Liver (tissue), 9 donors: ENCODE results near the gene EXOC6B. TPM values are rescaled to one million over a fixed set of nuclear protein-coding genes. Genes with fewer than 3 reads are reported as not detected.

Experiments
- DNase-seq: peaks from one replicate; pipeline ENCODE4 v3.0.0-alpha.2; 2017; ENCODE audit warnings: low spot score
- H3K27ac ChIP-seq, 2 donors: one replicate each; pipeline ENCODE4 v1.7.0; 2013; ENCODE audit warnings: inconsistent platforms in 2 of 2, low read length in 2 of 2, control low read depth in 1 of 2, low read depth in 1 of 2, mild to moderate bottlenecking in 1 of 2
- H3K27me3 ChIP-seq, 4 donors: one replicate each; pipeline versions ENCODE4 v1.6.1 to v1.7.0; 2013; ENCODE audit warnings: low read length in 3 of 4, inconsistent platforms in 1 of 4, mild to moderate bottlenecking in 1 of 4, moderate library complexity in 1 of 4; ENCODE audit not compliant: control insufficient read depth in 4 of 4, insufficient read depth in 4 of 4
- H3K36me3 ChIP-seq, 4 donors: one replicate each; pipeline versions ENCODE4 v1.6.1 to v1.7.0; 2013; ENCODE audit warnings: low read length in 3 of 4, mild to moderate bottlenecking in 3 of 4, low read depth in 1 of 4, moderate library complexity in 1 of 4; ENCODE audit not compliant: control insufficient read depth in 4 of 4, insufficient read depth in 3 of 4
- H3K4me1 ChIP-seq, 4 donors: one replicate each; pipeline versions ENCODE4 v1.6.1 to v1.7.0; 2013; ENCODE audit warnings: low read length in 3 of 4, mild to moderate bottlenecking in 3 of 4, moderate library complexity in 1 of 4; ENCODE audit not compliant: control insufficient read depth in 4 of 4, insufficient read depth in 4 of 4
- H3K4me3 ChIP-seq, 3 donors: one replicate each; pipeline versions ENCODE4 v1.6.1 to v1.7.0; 2013; ENCODE audit warnings: low read length in 3 of 3, control low read depth in 1 of 3, low read depth in 1 of 3, mild to moderate bottlenecking in 1 of 3
- H3K9ac ChIP-seq, 2 donors: one replicate each; pipeline ENCODE4 v1.7.0; 2013; ENCODE audit warnings: low read length in 2 of 2, mild to moderate bottlenecking in 2 of 2, moderate library complexity in 2 of 2, control low read depth in 1 of 2, low read depth in 1 of 2
- H3K9me3 ChIP-seq, 4 donors: one replicate each; pipeline versions ENCODE4 v1.6.1 to v1.7.0; 2013; ENCODE audit warnings: low read length in 3 of 4; ENCODE audit not compliant: control insufficient read depth in 4 of 4
- ATF3 ChIP-seq: IDR thresholded peaks from 2 replicates; pipeline ENCODE4 v1.6.1; 2016; ENCODE audit warnings: antibody characterized with exemption
- EGR1 ChIP-seq, 2 donors: IDR thresholded peaks; 2 replicates each; pipeline ENCODE4 v1.6.1; 2016 to 2018; ENCODE audit warnings: antibody characterized with exemption in 2 of 2, low read depth in 2 of 2
- FOXA1 ChIP-seq: IDR thresholded peaks from 2 replicates; pipeline ENCODE4 v1.6.1; 2016; ENCODE audit warnings: antibody characterized with exemption
- FOXA2 ChIP-seq: IDR thresholded peaks from 2 replicates; pipeline ENCODE4 v1.6.1; 2016; ENCODE audit warnings: antibody characterized with exemption
- GABPA ChIP-seq, 2 donors: IDR thresholded peaks in 1 of 2; conservative IDR thresholded peaks in 1 of 2; 2 replicates each; pipeline ENCODE4 v1.6.1; 2016; ENCODE audit warnings: antibody characterized with exemption in 2 of 2, mild to moderate bottlenecking in 1 of 2, moderate library complexity in 1 of 2
- HNF4A ChIP-seq, 2 donors: conservative IDR thresholded peaks; 2 replicates each; pipeline ENCODE4 v1.6.1; 2016; ENCODE audit warnings: antibody characterized with exemption in 2 of 2, mild to moderate bottlenecking in 2 of 2
- HNF4G ChIP-seq: IDR thresholded peaks from 2 replicates; pipeline ENCODE4 v1.6.1; 2016; ENCODE audit warnings: antibody characterized with exemption
- NR2F2 ChIP-seq: IDR thresholded peaks from 2 replicates; pipeline ENCODE4 v1.6.1; 2016; ENCODE audit warnings: antibody characterized with exemption
- RAD21 ChIP-seq, 2 donors: IDR thresholded peaks; 2 replicates each; pipeline ENCODE4 v1.6.1; 2016; ENCODE audit warnings: antibody characterized with exemption in 2 of 2, mild to moderate bottlenecking in 2 of 2
- RXRA ChIP-seq, 2 donors: IDR thresholded peaks; 2 replicates each; pipeline ENCODE4 v1.6.1; 2017 to 2018; ENCODE audit warnings: antibody characterized with exemption in 2 of 2, mild to moderate bottlenecking in 1 of 2
- SP1 ChIP-seq: IDR thresholded peaks from 2 replicates; pipeline ENCODE4 v1.6.1; 2018; ENCODE audit warnings: antibody characterized with exemption, mild to moderate bottlenecking
- TAF1 ChIP-seq: conservative IDR thresholded peaks from 2 replicates; pipeline ENCODE4 v1.6.1; 2016; ENCODE audit warnings: antibody characterized with exemption, mild to moderate bottlenecking
- YY1 ChIP-seq: IDR thresholded peaks from 2 replicates; pipeline ENCODE4 v1.6.1; 2016; ENCODE audit warnings: antibody characterized with exemption, mild to moderate bottlenecking
- whole genome bisulfite sequencing: extraction: QIAGEN DNeasy Blood & Tissue Kit; methylation state at CpG from one replicate; pipeline ENCODE4 v1.1.7; 2013; 5-methylcytosine and 5-hydroxymethylcytosine counted together
- polyA plus RNA-seq, 2 donors: library from polyadenylated mRNA; stranded (reverse) in 1 of 2; unstranded in 1 of 2; fragments of 200-250 nt in 1 of 2; fragments of >200 nt in 1 of 2; fragmentation: Nextera tagmentation in 1 of 2; extraction: Ambion mirVana in 1 of 2; gene quantifications; one replicate each; pipeline versions ENCODE4 v1.2.1 to v1.2.3, GENCODE V29; 2013 to 2015
- total RNA-seq, 2 donors: library from RNA; depleted of rRNA; stranded (reverse); fragments of >200 nt; gene quantifications; one replicate each; pipeline ENCODE4 v1.2.3, GENCODE V29; 2014
- TF ChIP-seq, protein P1 (sequence below): fragments of 150-350 bp; IDR thresholded peaks from 2 replicates; pipeline ENCODE4 v1.5.1; 2017; ENCODE audit warnings: improper control_type of control experiment, low read depth, low read length; ENCODE audit not compliant: missing input control
- TF ChIP-seq, protein P2 (sequence below): IDR thresholded peaks from 2 replicates; pipeline ENCODE4 v1.6.1; 2016; ENCODE audit warnings: antibody characterized with exemption
- TF ChIP-seq, protein P3 (sequence below): IDR thresholded peaks from 2 replicates; pipeline ENCODE4 v1.6.1; 2016; ENCODE audit warnings: antibody characterized with exemption, mild to moderate bottlenecking
- TF ChIP-seq, protein P4 (sequence below): IDR thresholded peaks from 2 replicates; pipeline ENCODE4 v1.6.1; 2016; ENCODE audit warnings: antibody characterized with exemption
- donor health status: healthy.
- donor health status: healthy.
- donor health status: healthy.
- donor health status: healthy.
- donor health status: healthy.

EXOC6B gene
- total and polyA plus RNA-seq, 4 donors, result 1.7 to 9.5 (median 5.5) TPM

GRCh38 chr2:72133721-72134407, 692.0 kb downstream of the EXOC6B start:
- no peak overlapping the region for H3K9ac ChIP-seq
- H3K4me3 ChIP-seq, result no peak overlapping the region
- H3K27ac ChIP-seq, result no peak overlapping the region
- WGBS, result 89% methylated on average over 11 of the region's 11 CpGs
- TF ChIP-seq ATF3, result no peak
- no peak for TF ChIP-seq EGR1 (IDR thresholded peaks at IDR 0.05; ENCODE audit: low read depth in 2 of 2)
- TF ChIP-seq NR2F2, result no peak
- TF ChIP-seq HNF4G, result no peak
- TF ChIP-seq, protein P1, sequence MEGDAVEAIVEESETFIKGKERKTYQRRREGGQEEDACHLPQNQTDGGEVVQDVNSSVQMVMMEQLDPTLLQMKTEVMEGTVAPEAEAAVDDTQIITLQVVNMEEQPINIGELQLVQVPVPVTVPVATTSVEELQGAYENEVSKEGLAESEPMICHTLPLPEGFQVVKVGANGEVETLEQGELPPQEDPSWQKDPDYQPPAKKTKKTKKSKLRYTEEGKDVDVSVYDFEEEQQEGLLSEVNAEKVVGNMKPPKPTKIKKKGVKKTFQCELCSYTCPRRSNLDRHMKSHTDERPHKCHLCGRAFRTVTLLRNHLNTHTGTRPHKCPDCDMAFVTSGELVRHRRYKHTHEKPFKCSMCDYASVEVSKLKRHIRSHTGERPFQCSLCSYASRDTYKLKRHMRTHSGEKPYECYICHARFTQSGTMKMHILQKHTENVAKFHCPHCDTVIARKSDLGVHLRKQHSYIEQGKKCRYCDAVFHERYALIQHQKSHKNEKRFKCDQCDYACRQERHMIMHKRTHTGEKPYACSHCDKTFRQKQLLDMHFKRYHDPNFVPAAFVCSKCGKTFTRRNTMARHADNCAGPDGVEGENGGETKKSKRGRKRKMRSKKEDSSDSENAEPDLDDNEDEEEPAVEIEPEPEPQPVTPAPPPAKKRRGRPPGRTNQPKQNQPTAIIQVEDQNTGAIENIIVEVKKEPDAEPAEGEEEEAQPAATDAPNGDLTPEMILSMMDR, result no peak
- TF ChIP-seq YY1, result no peak
- TF ChIP-seq SP1, result no peak
- no peak for TF ChIP-seq GABPA (IDR thresholded peaks at IDR 0.05 in 1 of 2, conservative IDR thresholded peaks at IDR 0.05 in 1 of 2)
- TF ChIP-seq, protein P2, sequence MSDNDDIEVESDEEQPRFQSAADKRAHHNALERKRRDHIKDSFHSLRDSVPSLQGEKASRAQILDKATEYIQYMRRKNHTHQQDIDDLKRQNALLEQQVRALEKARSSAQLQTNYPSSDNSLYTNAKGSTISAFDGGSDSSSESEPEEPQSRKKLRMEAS, result no peak
- TF ChIP-seq, protein P3, sequence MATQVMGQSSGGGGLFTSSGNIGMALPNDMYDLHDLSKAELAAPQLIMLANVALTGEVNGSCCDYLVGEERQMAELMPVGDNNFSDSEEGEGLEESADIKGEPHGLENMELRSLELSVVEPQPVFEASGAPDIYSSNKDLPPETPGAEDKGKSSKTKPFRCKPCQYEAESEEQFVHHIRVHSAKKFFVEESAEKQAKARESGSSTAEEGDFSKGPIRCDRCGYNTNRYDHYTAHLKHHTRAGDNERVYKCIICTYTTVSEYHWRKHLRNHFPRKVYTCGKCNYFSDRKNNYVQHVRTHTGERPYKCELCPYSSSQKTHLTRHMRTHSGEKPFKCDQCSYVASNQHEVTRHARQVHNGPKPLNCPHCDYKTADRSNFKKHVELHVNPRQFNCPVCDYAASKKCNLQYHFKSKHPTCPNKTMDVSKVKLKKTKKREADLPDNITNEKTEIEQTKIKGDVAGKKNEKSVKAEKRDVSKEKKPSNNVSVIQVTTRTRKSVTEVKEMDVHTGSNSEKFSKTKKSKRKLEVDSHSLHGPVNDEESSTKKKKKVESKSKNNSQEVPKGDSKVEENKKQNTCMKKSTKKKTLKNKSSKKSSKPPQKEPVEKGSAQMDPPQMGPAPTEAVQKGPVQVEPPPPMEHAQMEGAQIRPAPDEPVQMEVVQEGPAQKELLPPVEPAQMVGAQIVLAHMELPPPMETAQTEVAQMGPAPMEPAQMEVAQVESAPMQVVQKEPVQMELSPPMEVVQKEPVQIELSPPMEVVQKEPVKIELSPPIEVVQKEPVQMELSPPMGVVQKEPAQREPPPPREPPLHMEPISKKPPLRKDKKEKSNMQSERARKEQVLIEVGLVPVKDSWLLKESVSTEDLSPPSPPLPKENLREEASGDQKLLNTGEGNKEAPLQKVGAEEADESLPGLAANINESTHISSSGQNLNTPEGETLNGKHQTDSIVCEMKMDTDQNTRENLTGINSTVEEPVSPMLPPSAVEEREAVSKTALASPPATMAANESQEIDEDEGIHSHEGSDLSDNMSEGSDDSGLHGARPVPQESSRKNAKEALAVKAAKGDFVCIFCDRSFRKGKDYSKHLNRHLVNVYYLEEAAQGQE, result no peak
- TF ChIP-seq RXRA (IDR thresholded peaks at IDR 0.05), result no peak
- TF ChIP-seq FOXA2, result no peak
- no peak for TF ChIP-seq TAF1
- no peak for TF ChIP-seq HNF4A (conservative IDR thresholded peaks at IDR 0.05)
- TF ChIP-seq FOXA1, result no peak
- no peak for TF ChIP-seq RAD21 (IDR thresholded peaks at IDR 0.05)
- TF ChIP-seq, protein P4, sequence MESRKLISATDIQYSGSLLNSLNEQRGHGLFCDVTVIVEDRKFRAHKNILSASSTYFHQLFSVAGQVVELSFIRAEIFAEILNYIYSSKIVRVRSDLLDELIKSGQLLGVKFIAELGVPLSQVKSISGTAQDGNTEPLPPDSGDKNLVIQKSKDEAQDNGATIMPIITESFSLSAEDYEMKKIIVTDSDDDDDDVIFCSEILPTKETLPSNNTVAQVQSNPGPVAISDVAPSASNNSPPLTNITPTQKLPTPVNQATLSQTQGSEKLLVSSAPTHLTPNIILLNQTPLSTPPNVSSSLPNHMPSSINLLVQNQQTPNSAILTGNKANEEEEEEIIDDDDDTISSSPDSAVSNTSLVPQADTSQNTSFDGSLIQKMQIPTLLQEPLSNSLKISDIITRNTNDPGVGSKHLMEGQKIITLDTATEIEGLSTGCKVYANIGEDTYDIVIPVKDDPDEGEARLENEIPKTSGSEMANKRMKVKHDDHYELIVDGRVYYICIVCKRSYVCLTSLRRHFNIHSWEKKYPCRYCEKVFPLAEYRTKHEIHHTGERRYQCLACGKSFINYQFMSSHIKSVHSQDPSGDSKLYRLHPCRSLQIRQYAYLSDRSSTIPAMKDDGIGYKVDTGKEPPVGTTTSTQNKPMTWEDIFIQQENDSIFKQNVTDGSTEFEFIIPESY, result no peak
- H3K9me3 ChIP-seq, result no peaks in the 10 kb centered on the region
- H3K27me3 ChIP-seq, result no peaks in the 10 kb centered on the region
- H3K36me3 ChIP-seq, result no peaks in the 10 kb centered on the region
- peaks cover 0 to 12% (median 7%) of the 10 kb centered on the region in 4 donors for H3K4me1 ChIP-seq
- no peak for DNase-seq
